Activated gamma-delta T cell treated with Interleukin-2 at 50 U/mL for 16 hours (primary cell): ENCODE measurements around the gene TP53I11.

Source experiments
- DNase-seq: peaks from one replicate; pipeline ENCODE4 v3.0.0-alpha.2; 2020

The TP53I11 gene

DNA sequence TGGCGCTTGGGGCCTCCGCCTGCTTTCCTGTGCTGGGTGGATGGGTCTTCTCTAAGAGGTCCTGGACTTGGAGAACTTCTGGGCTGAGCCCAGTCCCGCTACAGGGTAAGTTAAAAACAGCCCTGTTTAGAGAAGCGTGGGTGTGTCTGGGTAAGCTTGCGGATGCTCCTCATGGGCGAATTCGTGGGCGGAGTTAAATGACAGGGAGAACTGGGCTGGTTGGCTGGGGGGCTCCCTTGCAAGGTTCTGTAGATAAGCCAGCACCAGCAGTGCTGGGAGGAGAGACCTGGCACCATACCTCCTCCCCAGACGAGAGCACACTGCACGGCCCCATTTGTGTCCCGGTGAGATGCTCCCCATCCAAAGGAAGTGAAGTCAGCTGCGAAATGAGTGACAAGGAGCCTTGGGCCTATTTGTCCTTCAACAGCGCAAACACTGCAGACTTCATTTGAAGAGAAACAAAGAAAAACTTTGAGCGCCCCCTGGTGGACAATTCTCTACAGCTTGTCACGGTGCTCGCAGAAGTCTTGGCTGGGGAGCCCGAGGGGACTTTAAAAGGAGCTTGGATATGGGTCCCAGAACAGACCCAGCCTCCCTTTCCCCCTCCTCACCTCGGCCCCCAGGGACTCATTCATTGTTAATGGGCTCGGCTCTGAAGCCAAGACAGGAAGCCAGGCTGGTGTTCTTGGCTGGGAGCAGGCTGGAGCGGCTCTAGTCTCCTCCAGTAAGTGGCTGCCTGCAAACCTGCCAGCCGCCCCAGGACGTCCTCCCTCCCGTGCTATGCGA, 39.5 kb downstream of the TP53I11 start:
- peak; percentile 87 for DNase-seq

DNA sequence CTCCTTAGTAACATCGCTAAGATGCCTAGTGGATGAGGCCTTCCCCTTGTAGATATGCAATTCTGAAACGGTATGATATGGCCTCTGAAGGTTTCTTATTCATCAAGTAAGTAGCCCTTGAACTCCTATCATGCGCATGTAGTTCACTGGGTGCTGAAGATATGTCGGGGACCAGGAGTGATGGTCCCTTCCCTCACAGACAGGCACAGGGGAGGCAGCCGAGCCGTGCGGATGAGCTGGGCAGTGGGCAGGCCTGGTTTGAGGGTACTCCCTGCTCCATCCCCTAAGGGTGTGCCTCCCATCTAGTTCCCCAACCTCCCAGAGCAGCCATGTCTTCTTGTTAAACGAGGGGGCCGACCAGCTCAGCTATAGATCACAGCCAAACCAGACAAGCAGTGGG, 40.1 kb downstream of the TP53I11 start:
- no peak for DNase-seq

DNA sequence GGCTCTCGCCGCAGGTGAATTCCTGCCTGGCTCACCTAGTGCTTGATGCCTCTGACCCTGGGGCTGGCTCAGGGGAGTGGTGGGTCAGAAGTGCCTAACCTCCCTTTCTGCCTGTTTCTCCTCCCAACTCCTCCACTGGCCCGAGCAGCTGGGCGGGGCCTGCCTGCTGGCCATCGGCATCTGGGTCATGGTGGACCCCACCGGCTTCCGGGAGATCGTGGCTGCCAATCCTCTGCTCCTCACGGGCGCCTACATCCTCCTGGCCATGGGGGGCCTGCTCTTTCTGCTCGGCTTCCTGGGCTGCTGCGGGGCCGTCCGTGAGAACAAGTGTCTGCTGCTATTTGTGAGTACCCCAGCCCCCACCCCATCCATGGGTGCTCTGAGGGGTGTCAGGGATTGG, 41.1 kb downstream of the TP53I11 start:
- DNase-seq: no peak

DNA sequence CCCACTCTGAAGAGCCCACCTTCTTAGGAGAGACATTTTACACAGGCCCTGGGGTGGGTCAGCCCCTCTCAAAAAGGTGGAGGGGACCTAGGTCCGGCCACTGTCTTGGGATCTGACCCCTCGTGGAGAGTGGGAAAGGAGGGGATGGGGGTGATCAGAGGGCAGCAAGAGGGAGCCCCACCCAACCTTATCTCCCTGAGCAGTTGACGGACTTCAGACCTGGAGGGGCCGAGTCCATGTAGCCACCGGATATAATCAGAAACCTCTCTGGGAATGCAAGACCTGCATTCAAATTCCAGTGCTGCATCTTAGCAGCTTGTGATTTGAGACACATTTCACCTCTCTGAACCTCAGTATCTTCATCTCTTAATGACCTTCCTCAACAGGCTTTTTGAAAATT, 44.0 kb downstream of the TP53I11 start:
- DNase-seq: no peak

DNA sequence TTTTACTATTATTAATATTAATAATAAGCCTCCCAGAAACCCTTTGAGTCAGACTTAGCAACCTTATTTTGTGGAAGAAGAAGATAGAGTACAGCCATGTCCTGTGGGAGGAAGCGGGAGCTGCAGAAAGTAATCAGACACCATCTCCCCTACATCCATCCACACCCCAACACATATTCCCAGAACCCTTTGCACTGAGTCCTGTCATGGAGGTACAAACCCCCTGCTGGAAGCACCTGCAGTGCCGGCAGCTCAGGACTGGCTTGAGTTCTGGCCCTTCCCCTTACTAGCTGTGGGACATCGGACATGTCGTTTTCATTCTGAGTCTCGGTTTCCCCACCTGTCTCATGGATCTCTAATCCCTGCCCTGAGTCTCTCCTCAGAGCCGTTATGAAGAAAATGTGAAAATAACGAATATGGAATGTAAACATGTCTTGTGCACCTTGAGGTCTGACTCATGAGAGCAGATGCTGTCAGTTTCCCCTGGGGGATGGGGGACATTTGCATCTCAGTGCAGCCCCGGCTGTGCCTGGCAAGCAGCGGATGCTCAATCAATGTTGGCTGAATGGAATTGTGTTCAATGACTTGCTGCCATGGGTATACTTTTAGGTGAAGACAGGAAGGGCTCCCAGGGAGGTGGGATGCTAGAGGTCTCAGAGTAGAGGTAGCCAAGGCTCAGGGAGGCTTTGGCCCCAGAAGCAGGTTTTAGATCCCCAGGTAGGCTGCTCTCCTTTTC, 45.4 kb downstream of the TP53I11 start:
- no peak for DNase-seq

DNA sequence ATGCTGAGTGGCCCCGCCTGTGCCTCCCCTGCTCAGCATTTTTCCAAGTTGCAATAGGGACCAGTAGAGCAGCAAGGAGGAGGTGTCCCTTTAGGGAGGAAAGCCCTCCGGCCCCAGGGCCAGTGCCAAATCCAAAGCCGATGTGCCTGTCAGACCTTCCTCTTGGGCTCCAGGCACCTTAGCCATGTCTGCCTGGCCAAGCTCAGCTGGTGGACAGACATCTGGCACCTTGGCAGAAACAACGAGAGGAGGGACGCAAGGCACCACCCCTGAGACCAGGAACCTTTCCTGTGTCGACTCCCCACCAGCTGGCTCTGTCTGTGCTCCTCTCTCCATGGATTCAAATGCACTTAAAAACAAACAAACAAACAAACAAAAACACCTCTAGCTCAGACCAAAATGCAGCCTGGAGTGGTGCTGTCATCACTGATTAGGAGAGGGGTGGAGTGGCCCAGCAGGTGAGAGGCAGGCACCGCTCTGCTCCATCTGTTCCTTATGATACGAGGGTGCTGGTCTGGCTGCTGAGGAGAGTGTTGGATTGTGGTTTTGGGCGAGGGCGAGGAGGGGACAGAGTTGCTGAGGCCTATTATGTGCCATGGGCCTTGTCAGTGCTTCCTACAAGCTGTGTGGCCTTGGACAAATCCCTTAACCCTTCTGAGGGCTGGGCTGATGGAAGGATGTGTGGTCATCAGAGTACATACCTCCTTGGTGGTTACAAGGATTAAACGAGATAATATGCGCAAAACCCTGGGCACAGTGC, 46.2 kb downstream of the TP53I11 start:
- no peak for DNase-seq

DNA sequence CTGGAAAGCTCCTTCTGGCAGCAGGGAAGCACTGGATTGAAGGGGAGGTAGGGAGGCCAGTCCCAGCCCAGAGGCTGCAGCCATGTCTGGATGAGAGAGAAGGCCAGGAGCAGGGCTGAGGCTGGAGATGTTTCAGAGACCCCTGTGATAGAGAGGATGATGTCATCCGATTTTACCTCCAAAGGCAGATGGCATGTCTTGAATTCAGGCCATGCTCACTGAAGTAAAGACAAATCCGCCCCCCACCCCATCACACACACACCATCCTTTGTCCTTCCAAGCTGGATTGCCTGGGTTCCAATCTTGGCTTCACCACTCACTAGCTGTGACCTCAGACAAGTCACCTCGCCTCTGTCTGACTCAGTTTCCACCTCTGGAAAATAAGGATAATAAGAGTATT, 47.2 kb downstream of the TP53I11 start:
- no peak for DNase-seq

DNA sequence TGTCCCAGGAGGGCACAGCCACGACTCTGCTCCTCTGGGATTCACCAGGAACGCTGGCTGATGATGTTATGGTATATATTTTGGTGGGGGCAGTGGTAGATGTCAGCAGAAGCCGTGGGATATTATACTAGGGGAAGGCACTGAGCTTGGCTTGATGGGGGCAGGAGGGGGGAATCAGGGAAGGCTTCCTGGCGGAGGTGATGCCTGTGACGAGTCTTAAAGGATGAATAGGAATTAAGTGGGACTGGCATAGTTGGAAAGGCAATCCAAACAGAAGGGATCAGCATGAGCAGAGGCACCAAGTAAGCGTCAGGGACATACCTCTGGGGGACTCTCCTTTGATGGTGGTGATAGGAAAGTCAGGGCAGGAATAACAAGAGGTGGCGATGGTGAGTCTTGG, 47.6 kb downstream of the TP53I11 start:
- no peak for DNase-seq

DNA sequence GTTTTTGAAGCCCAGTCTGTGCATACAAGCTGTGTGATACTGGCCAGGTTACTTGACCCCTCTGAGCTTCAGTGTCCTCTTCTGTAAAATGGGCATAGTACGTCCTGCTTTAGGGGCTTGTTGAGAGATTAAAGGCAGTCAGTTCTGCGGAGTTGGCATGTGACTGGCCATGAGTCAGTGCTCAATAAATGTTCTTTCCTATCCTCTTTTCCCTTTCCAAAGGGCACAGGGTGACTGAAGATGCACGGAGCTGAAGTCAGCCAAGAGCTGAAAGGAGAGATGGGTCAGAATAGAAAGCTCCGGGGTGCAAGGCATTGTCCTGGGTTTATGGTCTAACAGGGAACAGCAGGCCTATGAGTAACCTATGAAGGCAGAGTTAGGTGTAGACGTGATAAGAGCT, 48.9 kb downstream of the TP53I11 start:
- no peak for DNase-seq

DNA sequence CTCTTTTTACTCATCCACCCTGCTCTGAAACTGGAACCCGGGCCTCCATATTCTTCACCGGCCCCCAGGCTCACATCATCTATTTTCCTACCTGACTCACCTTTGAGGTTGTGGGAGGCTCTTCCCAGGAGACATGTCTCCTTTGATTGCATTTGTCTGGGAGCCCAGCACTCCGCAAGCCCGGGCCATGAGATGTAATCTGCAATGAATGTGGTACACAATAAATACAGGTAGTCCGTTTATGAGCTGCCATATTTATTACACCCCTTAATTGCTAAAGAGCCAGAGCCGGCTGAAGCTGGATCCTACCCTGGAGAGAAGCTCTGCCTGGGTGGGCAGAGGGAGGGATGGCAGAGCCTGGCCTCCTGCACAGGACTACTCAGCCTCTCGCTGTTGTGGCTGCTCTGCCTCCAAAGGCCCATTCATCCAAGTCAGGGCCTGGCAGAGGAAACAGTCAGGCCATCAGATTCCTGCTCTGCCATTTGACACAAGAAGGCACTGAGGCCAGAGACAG, 49.5 kb downstream of the TP53I11 start:
- no peak for DNase-seq

DNA sequence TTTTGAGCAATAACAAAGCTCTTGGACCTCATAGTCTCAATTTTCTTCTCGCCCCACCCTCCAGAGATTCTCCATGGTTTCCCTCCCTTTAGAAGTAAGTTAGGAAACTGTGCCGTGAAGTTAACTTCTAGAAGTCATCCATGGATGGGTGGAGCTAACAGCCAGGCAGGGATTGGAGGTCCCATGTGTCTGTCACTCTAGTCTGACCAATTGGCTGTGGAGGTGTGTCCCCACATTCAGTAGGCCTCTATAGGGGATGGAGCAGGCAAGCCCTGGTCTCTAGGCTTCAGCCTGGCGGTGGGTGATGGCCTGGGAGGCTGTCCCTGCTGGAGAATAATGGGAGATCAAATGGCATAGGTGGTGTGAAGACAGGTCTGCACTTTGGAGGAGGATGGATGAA, 50.7 kb downstream of the TP53I11 start:
- DNase-seq: no peak

DNA sequence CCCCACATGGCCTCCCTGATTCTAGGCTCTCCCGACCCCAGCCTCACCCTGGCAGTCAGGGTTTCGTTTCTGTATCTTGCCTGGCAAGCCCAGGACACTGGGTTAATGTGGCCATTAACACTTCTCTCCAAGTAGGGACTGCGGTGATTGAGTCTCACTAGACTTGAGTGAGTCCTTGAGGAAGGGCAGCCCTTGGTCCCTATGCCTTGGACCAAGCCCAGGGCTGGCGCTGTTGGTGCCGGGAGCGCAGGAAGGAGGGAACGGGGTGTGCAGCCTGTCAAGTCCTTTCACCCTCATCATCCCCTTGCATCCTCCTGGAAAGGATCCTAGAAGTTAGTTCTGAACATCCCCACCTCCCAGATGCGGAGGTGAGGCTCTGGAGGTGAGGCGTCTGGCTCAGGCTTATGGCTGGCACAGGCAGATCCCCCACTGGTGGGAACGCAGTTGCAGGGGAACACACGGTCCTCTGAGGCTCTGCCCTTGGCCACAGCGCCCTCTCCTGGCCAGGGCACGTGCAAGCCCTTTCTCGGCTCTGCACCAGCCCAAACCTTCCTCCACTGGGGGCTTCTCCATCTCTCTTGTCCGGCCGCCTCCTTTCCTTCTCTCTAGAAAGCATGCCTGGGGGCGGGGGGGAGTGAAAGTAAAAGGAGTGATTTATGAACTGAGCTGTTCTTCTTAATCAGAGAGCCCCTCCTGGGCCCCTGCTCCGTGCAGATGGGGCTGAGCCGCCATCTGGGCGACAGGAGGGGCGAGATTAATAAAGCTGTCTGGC, 56.7 kb downstream of the TP53I11 start:
- DNase-seq: peak; percentile 42

DNA sequence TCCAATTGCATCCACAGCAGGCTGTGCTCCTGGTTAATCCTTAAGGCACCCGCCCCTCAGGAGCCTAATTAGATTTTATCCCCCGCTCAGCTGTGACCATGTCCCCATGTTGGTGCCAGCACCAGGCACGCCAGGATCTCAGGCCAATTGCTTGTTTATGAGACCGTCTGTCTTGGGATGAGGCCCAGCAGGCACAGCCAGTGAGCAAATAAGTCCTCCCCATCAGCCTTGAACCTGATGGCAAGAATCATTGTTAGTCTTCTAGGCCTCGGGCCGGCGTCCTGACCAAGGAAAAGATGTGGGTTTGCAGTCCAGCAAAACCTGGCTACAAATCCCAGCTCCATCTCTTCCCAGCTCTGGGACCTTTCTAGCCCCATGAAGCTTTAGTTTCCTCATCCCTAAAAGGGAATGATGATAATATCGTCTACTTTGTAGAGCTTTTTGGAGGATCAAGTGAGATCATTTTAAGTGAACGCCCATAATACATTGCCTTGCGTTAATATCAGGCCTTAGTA, 57.3 kb downstream of the TP53I11 start:
- no peak for DNase-seq

DNA sequence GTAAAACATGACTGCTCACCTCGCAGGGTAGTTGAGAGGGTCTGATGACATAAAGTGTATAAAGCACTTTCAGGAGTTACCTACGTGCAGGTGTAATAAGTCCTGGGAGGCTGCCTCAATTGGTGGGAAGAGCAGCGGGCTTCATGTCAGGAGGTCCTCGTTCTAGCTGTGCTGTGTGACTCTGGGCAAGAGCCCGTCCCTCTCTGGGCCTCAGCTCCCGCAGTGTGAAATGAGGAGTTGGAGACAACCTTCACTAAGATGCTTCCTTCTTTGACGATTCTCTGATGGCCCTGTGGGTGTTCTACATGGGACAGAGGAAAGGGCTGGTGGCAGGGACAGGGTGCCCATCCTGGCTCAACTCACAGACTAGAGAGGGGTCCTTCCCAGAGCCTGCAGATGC, 57.8 kb downstream of the TP53I11 start:
- DNase-seq: no peak

DNA sequence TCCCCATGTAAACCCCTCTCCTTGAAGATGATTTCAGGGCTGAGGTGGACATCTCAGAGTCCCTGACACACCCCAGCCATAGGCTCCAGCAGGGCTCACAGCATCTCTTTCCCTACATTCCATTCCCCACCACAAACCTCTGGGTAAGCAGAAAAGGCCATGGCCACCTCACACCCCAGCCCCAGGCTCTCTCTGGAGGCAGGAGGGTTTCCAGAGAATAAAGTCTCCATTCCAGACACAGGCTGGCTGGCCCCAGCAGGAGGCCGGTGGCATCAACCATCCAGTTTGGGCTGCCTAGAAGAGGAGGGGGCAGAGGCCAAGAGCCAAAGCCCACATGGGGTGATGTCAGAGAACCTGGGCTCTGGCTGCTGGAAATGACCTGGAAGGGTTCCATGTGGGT, 61.4 kb downstream of the TP53I11 start:
- no peak for DNase-seq

DNA sequence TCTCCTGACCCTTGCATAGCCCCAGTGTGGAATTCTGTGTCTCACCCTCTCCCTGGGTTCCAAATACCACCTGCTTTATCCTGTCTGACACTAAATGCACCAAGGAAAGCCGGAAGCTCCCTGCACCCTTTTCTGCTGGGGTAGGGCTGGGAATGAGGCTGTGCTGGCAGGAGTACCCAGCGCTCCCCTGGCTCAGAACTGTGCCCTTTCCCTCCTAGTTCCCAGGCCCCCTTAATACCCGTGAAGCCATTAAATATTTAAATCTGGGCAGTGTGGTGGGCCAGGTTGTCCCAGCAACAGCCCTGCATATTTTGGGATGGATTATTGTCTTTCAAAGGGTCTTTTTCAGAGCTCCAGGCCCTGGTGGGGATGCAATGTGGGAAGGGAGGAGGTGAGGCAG, 63.0 kb downstream of the TP53I11 start:
- no peak for DNase-seq

DNA sequence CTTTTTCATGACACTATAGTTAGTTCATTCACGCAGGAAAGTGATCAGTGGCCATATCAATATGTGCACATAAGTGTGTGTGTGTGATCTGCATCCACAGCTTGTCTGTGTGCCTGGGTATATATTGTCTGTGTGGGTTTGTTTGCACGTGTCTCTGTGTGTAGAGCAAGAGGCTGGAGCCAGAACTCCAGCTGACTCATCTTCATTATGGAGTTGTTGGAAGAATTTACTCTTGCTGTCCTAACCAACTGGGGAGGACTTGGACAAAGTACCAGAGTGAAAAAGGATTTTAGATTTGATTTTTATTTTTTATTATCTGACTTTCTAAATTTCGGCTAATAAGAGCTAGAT, 63.9 kb downstream of the TP53I11 start:
- no peak for DNase-seq

DNA sequence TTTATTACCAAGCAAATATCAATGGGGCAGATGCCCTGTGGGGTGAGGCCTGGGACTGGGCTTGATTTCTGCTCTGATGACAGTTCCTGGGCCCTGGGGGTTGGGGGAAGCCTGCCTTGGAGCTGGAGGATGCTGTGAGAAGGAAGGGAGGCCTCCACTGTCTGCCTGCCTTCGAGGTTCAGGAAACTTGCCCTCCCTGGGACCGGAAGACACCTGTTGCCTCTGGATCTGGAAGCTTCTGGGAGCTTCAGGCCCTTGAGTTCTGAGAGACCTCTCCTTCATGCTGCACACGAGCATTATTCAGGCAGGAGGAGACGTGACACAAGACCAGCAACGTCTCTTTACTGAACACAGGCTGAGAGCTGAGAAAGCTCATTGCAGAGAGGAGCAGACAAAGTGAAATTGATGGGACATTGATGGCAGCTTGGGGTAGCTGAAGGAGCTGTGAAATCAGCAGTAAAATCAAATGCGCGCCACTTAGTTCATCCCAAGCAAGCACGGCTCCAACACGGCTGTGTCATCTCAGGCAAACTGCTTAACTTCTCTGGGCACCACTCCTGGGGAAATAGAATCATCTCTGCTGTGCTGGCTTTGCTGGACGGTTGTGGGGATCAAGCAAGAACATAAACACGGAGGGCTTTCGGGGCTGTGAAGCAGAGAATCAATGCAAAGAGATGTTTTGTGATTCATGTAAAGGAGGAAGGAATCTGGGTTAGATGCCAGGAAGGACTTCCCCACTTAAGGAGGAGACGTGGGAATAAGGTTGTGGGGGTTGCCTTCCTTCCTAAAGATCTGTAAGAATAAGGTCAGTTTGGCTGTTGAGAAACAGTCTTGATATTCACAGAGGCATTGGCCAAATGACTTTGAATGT, 64.5 kb downstream of the TP53I11 start:
- DNase-seq: no peak

DNA sequence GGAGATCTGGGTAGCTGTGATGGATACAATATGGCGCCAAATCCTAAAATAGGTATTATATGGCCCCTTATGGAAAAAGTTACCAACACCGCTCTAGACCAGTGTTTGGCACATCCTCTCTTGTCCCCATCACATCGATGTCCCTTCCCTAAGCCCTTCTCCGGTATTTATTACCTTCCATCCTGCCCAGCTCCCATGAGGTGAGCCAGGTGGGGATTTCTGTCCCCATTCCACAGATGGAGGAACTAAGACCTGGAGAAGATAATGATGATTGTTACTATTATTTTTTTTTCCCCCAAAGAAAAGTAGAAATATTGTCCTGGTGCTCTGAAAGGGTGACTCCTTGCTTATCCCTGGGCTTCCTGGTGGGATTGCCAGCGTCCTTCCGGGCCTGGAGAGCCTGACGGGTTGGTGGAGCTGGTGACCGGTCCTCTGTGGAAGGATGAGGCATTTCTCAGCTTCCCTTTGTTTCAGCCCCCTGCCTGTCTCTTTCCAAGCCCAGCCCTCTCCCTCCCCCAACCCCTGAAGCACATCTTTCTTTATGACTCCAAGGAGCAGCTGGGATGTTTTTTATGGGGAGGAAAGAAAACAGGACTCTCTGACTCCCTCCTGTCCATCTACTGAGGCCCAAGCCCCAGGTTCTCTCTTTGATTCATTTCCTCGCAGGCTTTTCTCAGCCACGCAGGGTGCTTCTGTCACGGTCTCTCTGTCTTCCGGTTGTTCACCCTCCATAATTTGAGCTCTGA, 65.4 kb downstream of the TP53I11 start:
- DNase-seq: no peak

DNA sequence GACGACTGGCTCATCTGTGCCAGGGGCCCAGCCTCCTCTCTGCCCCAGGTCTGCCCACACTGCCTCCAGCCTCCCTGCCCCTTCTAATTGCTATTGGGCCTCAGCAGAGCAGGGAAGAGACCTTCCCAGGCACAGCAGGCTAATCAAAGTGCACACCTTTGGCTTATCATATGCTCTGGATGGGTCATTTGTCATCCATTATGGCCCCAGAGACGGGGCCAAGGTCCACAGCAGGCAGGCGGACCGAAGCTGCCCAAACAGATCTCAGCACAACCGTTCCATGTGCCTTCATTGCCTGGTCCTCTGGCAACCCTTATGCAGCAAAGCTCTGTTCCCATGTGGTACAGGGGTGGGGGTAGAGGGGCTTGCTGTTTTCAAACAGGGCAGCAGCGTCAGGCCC, 66.6 kb downstream of the TP53I11 start:
- no peak for DNase-seq

DNA sequence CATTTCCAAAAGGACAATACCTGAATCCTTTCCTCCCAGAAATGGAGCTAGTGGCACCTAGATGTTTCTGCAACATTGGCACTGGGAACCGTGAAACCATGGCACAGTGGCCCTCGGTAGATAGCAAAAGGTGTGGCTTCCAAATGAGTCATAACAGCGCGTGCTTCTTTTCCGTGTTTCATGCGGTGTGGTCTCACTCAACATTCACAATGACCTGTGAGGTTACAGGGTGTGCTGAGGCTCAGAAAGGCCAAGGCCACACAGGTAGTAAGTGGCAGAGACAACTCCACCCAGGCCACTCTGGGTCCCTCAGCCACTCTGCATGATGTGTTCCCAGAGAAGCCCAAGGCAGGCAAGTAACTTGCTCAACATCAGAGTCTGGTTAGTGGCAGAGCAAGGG, 67.4 kb downstream of the TP53I11 start:
- no peak for DNase-seq
